HG02678 (cell line): ENCODE data around the gene BCKDK.
"Not testable (repeated sequence)": the region's sequence is repeated elsewhere in the genome, so short reads cannot be mapped to it uniquely, and the experiment has no call there.

Experiments used
- ATAC-seq: cut with Tn5 transposase; IDR thresholded peaks from one replicate; pipeline ENCODE4 v1.9.1; 2021; ENCODE audit warnings: mild to moderate bottlenecking, moderate library complexity; ENCODE audit not compliant: unreplicated experiment

BCKDK gene

GRCh38 chr16:31094424-31095120, 13.6 kb upstream of the BCKDK start, which contains the start of gene VKORC1:
Gene VKORC1, minus strand, starts transcription at chr16:31094797. Its CDS starts 68 bp downstream, at chr16:31094729.
- ATAC-seq = peak; percentile 90

GRCh38 chr16:31099860-31100638, 8.1 kb upstream of the BCKDK start:
- no peak for ATAC-seq

DNA sequence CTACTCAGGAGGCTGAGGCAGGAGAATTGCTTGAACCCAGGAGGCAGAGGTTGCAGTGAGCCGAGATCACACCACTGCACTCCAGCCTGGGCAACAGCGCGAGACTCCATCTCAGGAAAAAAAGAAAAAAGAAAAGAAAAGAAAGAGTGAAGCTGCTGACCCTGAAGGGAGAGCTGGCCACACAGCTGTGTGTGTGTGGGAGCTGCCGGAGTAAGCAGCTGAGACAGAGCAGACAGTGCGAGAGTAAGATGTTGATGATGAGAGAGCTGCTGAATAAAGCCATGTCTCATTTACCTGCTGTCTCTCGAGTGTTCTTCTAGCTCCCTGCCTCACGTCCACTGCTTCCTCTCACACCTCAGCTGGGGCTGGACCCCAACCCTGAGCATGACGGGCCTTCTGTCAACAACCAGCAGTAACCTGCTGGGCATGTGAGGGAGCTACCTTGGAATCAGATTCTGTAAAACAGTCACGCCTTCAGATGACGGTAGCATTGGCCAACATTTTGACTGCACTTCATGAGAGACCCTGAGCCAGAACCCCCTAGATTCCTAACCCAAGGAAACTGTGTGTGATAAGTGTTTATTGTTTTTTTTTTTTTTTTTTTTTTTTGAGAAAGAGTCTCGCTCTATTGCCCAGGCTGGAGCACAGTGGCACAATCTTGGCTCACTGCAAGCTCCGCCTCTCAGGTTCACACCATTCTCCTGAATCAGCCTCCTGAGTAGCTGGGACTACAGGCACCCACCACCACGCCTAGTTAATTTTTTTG, 7.1 kb upstream of the BCKDK start:
- ATAC-seq = not testable (repeated sequence)

DNA sequence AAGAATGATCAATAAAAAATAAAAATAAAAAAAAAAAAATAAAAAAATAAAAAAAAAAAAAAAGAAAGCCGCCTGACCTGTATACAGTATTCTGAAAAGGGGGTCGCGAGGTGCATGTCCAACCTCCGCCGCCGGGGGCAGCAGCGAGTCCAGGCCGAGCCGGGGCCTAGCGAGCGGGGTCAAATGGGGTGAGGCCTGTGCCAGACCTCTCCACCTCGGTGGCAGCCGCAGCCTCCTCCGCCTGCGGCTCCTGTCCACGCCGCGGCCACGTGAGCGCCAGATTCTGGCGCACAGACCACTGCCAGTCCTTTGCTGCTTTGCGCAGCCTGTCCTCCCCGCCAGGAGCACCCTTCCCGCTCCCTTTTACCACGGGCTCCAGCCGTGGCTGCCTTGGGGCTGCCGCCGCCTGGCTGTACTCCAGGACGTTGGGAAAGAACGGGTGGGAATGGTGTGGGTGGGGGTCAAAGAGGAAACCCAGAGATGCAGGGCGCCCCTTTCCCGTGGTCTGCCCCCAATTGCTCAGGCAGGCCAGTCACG, 2.4 kb upstream of the BCKDK start:
- ATAC-seq = peak; percentile 43

DNA sequence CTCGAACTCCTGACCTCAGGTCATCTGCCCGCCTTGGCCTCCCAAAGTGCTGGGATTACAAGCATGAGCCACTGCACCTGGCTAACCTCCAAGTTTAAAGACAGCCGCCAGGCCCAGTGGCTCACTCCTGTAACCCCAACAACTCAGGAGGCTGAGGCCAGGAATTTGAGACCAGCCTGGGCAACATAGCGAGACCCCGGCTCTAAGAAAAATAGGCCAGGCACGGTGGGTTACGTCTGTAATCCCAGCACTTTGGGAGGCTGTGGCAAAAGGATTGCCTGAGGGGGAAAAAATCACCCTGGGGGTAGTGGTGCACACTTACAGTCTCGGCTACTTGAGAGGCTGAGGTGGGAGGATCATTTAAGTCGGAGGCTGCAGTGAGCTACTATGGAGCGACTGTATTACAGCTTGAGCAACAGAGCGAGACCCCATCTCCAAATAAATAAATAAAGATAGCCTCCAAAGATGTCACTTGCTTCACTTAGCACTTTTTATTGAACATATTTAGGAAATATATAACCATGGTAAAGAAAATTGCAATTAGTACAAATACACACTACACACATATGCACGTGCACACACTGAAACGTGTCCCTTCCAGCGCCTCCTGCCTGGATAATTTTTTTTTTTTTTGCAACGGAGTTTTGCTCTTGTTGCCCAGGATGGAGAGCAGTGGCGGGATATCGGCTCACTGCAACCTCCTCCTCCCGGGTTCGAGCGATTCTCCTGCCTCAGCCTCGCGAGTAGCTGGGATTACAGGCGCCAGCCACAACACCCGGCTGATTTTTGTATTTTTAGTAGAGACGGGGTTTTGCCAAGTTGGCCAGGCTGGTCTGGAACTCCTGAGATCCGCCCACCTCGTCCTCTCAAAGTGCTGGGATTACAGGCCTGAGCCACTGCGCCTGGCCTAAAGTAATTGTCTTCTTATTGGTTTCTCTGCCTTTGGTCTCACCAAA, 1.4 kb upstream of the BCKDK start:
- ATAC-seq = no peak

DNA sequence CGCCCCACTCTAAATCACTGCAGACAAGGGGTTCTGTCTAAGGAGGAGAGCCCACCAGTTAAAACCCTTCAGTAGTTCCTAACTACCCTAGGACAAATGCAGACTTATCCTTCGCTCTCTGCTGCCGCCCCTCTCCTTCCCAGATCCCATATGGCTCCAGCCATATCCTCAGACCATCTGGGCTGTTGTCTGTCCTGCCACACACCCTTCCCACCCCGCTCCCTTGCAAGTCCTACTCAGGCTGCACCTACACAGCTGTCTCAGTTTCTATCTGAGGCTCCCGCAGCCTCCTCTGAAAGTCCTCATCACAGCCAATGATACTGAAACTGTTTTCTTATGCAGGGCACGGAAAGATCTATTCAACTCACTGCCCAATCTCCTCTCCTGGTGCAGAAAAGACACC, 720 bp upstream of the BCKDK start:
- ATAC-seq = peak; percentile 53

- no peak for ATAC-seq
These were observed 790 bp downstream of the BCKDK start for GRCh38 chr16:31108794-31109558.

DNA sequence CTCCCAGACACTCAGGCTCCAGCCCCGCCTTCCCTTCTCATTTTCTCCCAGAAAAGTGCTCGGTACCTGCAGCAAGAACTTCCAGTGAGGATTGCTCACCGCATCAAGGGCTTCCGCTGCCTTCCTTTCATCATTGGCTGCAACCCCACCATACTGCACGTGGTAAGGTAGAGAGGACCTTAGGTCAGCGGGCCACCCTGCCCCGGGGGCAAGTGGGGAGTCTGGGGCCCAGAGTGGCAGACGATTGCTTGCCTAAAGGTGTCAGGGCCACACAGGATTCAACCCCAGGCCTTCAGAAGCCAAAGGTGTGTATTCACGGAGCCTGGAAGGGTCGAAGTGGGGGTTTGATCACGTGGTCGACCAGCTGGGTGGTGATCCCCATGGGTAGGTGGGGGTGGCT, 1.4 kb downstream of the BCKDK start:
- no peak for ATAC-seq

DNA sequence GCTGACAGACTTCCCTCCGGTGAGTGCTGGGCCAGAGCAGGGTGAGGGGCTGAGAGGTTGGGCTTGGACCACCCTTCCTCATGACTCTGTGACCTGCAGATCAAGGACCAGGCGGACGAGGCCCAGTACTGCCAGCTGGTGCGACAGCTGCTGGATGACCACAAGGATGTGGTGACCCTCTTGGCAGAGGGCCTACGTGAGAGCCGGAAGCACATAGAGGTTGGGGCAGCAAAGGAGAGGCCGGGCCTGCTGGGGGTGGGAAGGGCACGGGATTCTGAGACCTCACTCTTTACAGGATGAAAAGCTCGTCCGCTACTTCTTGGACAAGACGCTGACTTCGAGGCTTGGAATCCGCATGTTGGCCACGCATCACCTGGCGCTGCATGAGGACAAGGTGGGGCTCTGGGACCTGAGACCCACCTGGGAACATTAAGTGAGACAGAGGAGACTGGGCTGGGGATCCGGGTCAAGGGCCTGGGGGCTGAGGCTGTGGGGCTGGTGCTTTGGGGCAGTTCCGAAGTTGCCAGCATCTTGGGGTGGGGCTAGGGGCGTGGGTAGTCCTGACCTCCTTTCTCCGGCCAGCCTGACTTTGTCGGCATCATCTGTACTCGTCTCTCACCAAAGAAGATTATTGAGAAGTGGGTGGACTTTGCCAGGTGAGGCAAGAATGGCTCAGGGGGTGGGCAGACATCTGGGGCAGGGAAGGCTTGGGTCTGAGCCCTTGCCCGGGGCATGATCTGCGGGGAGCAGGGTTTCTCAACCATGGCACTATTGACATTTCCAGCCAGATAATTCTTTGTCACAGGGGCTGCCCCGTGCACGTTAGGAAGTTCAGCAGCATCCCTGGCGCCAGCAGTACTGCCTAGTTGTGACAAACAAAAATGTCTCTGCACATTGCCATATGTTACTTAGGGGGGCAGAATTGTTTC, 2.2 kb downstream of the BCKDK start:
- ATAC-seq = no peak

GRCh38 chr16:31111881-31112466, 3.8 kb downstream of the BCKDK start:
- ATAC-seq = no peak

- no peak for ATAC-seq
These were observed 4.5 kb downstream of the BCKDK start for GRCh38 chr16:31112711-31113110.

GRCh38 chr16:31113121-31114120, 5.2 kb downstream of the BCKDK start:
- ATAC-seq = no peak

DNA sequence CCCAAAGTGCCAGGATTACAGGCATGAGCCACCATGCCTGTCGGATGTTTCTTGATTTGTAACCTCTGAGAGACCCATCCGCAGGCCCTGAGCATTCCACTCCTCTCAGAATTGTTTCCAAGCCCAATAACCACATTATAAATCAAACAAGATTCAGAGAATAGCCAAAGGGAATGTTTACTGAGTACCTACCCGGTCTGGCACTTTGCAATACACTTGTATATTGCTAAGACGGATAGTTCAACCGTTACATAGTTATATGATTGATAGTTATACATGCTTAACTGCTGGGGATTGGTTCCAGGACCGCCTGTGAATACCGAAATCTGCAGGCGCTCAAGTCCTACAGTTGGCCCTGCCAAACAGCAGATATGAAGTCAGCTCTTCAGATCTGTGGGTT, 6.3 kb downstream of the BCKDK start:
- no peak for ATAC-seq

- peak; percentile 84 for ATAC-seq
These were observed 9.4 kb downstream of the BCKDK start, which contains the start of gene KAT8 for GRCh38 chr16:31117384-31118222. Gene KAT8, plus strand, starts transcription at chr16:31117664. Its CDS starts 18 bp downstream, at chr16:31117682.

- no peak for ATAC-seq
These were observed 10.3 kb downstream of the BCKDK start for GRCh38 chr16:31118223-31119155.
